Neural cell (in vitro differentiated cells): ENCODE data around the gene C12orf42.

Experiments used
- CTCF ChIP-seq: fragments of 450-650 bp; IDR thresholded peaks from 2 replicates; pipeline ENCODE4 v1.5.1; 2014; ENCODE audit warnings: antibody characterized with exemption, mild to moderate bottlenecking, moderate library complexity; ENCODE audit not compliant: poor library complexity, severe bottlenecking
- POLR2AphosphoS5 ChIP-seq: IDR thresholded peaks from 2 replicates; pipeline ENCODE4 v1.6.1; 2012

- TF ChIP-seq CTCF, result no peak
- TF ChIP-seq POLR2AphosphoS5, result no peak
Observed at GRCh38 chr12:103354403-103354802, 141.4 kb downstream of the C12orf42 start.
